Retina (tissue), 1 donor: ENCODE results near the gene MINDY4.

Experiments used
- DNase-seq: peaks from one replicate; pipeline ENCODE4 v3.0.0-alpha.2; 2016

MINDY4 gene

DNA sequence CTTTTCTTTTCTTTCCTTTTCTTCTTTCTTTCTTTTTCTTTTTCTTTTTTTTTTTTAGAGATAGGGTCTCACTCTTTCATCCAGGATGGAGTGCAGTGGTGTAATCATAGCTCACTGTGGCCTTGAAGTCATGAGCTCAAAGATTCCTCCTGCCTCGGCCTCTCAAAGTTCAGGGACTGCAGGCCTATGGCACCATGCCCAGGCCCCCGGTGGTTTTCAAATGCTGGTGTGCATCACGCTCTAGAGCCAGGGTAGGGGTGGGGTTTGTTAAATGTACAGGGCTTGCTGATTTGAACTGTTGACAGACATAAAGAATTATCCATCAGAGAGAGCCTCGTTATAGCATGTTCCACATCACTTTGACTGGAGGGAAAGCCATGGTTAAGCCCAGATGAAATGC lies 5.8 kb downstream of the MINDY4 start:
- DNase-seq: no peak

DNA sequence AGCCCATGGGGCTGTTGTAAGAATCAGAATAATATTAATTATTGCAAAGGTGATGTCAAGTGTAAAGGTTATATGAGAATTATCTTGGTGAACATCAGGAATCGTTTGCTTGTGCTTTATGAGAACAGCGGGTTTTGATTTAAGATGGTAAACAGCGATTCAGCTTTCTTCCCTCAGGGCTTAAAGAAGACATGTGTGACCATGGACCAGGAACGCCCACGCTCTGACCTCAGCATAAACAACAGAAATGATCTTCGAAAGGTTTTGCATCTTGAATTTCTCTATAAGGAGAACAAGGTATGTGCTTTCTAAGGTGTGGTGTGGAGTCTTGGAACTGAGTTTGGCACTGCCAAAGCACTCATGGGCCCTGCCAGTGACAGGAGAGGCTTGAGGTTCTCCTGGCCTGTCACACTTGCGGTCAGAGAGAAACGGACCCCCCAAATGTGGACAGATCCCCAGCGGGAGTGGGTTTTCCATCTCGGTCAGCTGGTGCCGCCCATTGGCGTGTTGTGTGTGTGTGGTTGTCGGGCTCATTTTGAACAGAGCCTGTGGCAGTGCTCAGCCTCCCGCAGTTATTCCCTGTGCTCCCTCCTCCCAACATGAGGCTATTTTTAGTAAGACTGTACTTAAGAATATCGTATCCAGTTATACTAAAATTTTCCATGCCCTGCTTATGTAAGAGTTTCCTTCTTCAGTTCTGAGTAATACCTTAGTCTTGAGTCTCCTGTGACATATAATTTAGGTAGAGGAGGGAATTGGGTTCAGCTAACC lies 7.2 kb downstream of the MINDY4 start:
- DNase-seq: no peak

DNA sequence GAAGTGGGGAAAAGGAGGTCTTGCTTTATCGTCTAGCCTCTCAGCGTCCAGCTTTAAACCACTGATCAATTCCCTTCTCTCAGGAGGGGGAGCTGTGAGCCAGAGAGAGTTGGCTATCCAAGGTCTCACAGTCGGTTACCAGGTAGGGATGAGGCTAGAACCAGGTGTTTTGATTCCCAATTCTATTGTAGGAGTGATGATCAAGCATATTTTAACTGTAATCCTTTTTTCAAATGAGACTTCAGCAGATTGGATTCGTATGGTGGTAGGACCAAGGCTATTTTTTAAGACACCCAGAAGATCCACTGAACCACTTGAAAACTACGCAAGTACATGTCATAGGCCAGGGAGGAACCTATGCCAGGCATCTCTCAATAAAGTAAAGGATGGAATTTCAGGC lies 8.4 kb downstream of the MINDY4 start:
- no peak for DNase-seq

GRCh38 chr7:30780941-30781340 lies 9.7 kb downstream of the MINDY4 start:
- no peak for DNase-seq

- no peak for DNase-seq
These were observed 11.5 kb downstream of the MINDY4 start for GRCh38 chr7:30782690-30783089.

DNA sequence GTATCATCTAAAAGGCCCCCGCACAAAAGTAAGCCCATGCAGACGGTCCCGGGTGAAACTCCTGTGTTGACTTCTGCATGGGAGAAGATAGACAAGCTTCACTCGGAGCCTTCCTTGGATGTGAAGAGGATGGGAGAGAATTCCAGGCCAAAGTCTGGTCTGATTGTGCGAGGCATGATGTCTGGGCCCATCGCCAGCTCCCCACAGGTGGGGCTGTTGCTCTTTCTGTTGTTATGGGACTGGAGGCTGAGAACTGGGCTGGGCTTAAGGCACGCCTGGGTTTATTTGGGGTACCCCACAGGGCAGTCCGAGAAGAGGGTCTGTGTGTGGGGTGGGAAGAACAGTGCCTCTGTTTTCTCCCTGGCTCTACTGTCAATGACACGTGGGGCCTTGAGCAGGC lies 14.6 kb downstream of the MINDY4 start:
- DNase-seq: no peak

DNA sequence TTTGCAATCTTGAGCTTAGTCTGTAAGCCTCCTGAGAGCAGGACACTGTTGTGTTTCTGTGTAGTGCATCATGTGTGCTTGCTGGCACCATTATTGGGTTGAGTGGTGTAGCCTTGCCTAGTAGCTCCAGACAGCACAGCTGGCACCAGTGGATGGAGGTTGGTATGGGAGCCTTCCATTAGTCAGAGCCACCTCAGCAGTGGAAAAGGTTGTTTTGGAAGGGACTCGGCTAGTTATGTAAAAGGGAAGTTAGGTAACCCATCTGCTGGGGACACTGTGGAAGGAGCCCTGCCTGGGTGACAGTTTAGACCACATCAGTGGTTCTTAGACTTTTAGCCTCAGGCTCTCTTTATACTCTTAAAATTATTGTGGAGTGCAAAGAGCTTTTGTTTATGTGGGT lies 16.3 kb downstream of the MINDY4 start:
- no peak for DNase-seq

- no peak for DNase-seq
These were observed 17.6 kb downstream of the MINDY4 start for GRCh38 chr7:30788640-30789333.

GRCh38 chr7:30789334-30789711 lies 18.1 kb downstream of the MINDY4 start:
- DNase-seq: no peak

GRCh38 chr7:30790356-30790755 lies 19.1 kb downstream of the MINDY4 start:
- DNase-seq: no peak

GRCh38 chr7:30791114-30791513 lies 19.9 kb downstream of the MINDY4 start:
- DNase-seq: no peak

- no peak for DNase-seq
These were observed 24.1 kb downstream of the MINDY4 start for GRCh38 chr7:30795161-30795948.

GRCh38 chr7:30796105-30796869 lies 25.1 kb downstream of the MINDY4 start:
- DNase-seq: no peak

DNA sequence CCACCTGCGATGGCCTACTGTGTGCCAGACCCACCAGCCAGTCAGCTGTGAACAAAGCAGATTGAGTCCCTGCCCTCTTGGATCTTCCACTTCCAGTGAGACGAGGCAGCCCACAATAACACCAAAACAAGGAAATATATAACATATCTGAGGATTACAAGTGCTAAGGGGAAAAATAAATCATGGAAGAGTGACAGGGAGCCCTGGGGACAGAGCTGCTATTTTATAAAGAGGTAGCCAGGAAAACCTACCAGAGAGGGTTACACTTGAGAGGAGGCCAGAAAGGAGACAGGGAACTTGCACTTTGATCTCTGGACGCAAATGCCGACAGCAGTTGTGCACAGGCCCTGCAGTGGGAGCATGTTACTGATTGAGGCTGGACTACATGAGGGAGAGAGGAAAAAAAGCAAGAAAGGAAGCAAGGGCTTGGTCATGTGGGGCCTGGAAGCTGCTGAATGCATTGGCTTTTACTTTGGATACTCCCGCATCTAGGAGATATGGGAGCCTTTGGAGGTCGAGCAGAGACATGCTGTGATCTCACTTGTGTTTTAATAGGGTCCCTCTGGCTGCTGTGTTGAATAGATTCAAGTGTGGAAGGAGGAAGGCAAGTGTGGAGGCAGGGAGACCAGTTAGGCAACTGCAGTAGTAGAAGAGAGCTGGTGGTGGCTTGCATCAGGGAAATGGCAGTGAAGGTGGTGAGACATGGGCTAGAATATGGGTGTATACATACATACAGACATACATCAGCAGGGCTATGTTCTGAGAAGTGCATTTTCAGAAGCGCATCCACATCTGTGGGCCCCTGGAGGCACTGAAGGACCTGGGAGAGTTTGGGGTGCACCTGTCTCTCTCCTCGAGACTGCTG lies 26.2 kb downstream of the MINDY4 start:
- no peak for DNase-seq

GRCh38 chr7:30799206-30799975 lies 28.2 kb downstream of the MINDY4 start:
- DNase-seq: no peak

GRCh38 chr7:30799976-30800661 lies 28.9 kb downstream of the MINDY4 start:
- no peak for DNase-seq

- DNase-seq: peak; percentile 87
These were observed 29.6 kb downstream of the MINDY4 start for GRCh38 chr7:30800785-30801252.

DNA sequence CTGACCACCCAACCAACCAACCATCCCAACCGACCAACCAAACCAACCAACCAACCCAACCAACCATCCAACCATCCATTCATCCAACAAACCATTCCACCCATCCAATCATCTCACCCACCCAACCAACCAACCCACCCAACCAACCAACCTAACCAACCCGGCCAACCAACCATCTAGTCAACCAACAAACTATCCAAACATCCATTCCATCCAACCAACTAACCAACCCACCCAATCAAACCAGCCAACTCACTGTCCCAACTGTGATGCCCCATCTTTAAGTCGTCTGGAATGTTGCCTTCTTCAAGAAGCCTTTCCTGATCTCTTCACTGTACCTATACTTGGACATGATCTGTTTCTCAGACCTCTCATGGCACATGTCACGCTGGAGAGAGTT lies 31.6 kb downstream of the MINDY4 start:
- no peak for DNase-seq

- DNase-seq: no peak
These were observed 33.0 kb downstream of the MINDY4 start for GRCh38 chr7:30804078-30804661.

GRCh38 chr7:30805081-30805691 lies 34.0 kb downstream of the MINDY4 start:
- DNase-seq: no peak
